GM12878 (cell line): Measurements from ENCODE around the gene LIN54. TPM values are rescaled to one million over a fixed set of nuclear protein-coding genes. Genes with fewer than 3 reads are reported as not detected.

Experiments
- CBX5 ChIP-seq: sonication (generic); IDR thresholded peaks from 2 replicates; pipeline ENCODE4 v1.6.1; 2016; ENCODE audit warnings: low read depth, moderate library complexity, mild to moderate bottlenecking, inconsistent platforms
- FOS ChIP-seq: IDR thresholded peaks from 3 replicates; pipeline ENCODE4 v1.6.1; 2011; ENCODE audit warnings: borderline replicate concordance; ENCODE audit not compliant: insufficient read length; ENCODE audit errors: extremely low read depth
- HCFC1 ChIP-seq: fragments of 150-350 bp; IDR thresholded peaks from 2 replicates; pipeline ENCODE4 v1.6.1; 2014; ENCODE audit warnings: low read length
- HDAC6 ChIP-seq: fragments of 200-600 bp; sonication (generic); IDR thresholded peaks from one replicate; pipeline ENCODE4 v1.8.0; 2017; ENCODE audit warnings: antibody characterized with exemption; ENCODE audit not compliant: unreplicated experiment
- IKZF1 ChIP-seq: fragments of 450-650 bp; conservative IDR thresholded peaks from 2 replicates; pipeline ENCODE4 v1.6.1; 2017; ENCODE audit warnings: antibody characterized with exemption, mild to moderate bottlenecking
- JUNB ChIP-seq: IDR thresholded peaks from 2 replicates; pipeline ENCODE4 v1.6.1; 2016; ENCODE audit warnings: antibody characterized with exemption, mild to moderate bottlenecking
- JUND ChIP-seq: IDR thresholded peaks from 2 replicates; pipeline ENCODE4 v1.6.1; 2012; ENCODE audit warnings: low read depth, mild to moderate bottlenecking, low read length, improper control_type of control experiment, moderate library complexity
- MEF2A ChIP-seq: IDR thresholded peaks from 2 replicates; pipeline ENCODE4 v1.6.1; 2011; ENCODE audit warnings: low read depth, mild to moderate bottlenecking, low read length, moderate library complexity; ENCODE audit not compliant: insufficient read depth
- MYB ChIP-seq: fragments of 150-350 bp; IDR thresholded peaks from 2 replicates; pipeline ENCODE4 v1.6.1; 2014; ENCODE audit warnings: mild to moderate bottlenecking, low read depth, low read length, borderline replicate concordance
- NFIC ChIP-seq: IDR thresholded peaks from 2 replicates; pipeline ENCODE4 v1.6.1; 2012; ENCODE audit warnings: low read depth, mild to moderate bottlenecking, inconsistent platforms, low read length, moderate library complexity
- NFYA ChIP-seq: IDR thresholded peaks from 2 replicates; pipeline ENCODE4 v1.6.1; 2011; ENCODE audit warnings: low read depth, mild to moderate bottlenecking, low read length, improper control_type of control experiment, borderline replicate concordance
- RELA ChIP-seq: fragments of 450-650 bp; IDR thresholded peaks from 2 replicates; pipeline ENCODE4 v1.8.0; 2014; ENCODE audit warnings: borderline replicate concordance; ENCODE audit not compliant: partially characterized antibody
- RUNX3 ChIP-seq: IDR thresholded peaks from 2 replicates; pipeline ENCODE4 v1.6.1; 2012; ENCODE audit warnings: low read length, inconsistent platforms
- SMARCA5 ChIP-seq: fragments of 450-650 bp; IDR thresholded peaks from 2 replicates; pipeline ENCODE4 v1.6.1; 2017; ENCODE audit warnings: mild to moderate bottlenecking
- SUZ12 ChIP-seq: fragments of 200-600 bp; sonication (generic); IDR thresholded peaks from one replicate; pipeline ENCODE4 v1.6.1; 2018; ENCODE audit warnings: antibody characterized with exemption, mild to moderate bottlenecking; ENCODE audit not compliant: unreplicated experiment
- ZNF384 ChIP-seq: IDR thresholded peaks from 2 replicates; pipeline ENCODE4 v1.6.1; 2012; ENCODE audit warnings: low read depth, mild to moderate bottlenecking, low read length, improper control_type of control experiment, borderline replicate concordance
- polyA plus RNA-seq, 11 experiments: library from polyadenylated mRNA; depleted of rRNA in 4 of 11; unstranded in 6 of 11; stranded (reverse) in 5 of 11; fragments of >200 nt; fragmentation: Nextera tagmentation in 4 of 11; fragmentation: Illumina TruSeq in 1 of 11; extraction: Ambion mirVana in 4 of 11; extraction: Trizol in 1 of 11; gene quantifications; 1 replicate in 1 of 11; 2 replicates in 10 of 11; pipeline versions ENCODE4 v1.2.1 to v1.2.3, GENCODE V29; 2011 to 2016; ENCODE audit warnings: inconsistent platforms in 2 of 11, missing spikeins in 2 of 11, low read depth in 1 of 11
- total RNA-seq, 4 experiments: library from RNA; depleted of rRNA in 3 of 4; stranded (reverse); fragments of >200 nt in 3 of 4; fragmentation: Illumina TruSeq in 1 of 4; extraction: Trizol in 1 of 4; gene quantifications; 2 replicates each; pipeline versions ENCODE4 v1.2.1 to v1.2.3, GENCODE V29; 2013 to 2021
- TF ChIP-seq, protein P1 (sequence below): fragments of 450-650 bp; IDR thresholded peaks from 2 replicates; pipeline ENCODE4 v1.6.1; 2017; ENCODE audit warnings: mild to moderate bottlenecking
- TF ChIP-seq, protein P2 (sequence below): IDR thresholded peaks from 2 replicates; pipeline ENCODE4 v1.6.1; 2011; ENCODE audit warnings: borderline replicate concordance, low read depth, mild to moderate bottlenecking, moderate library complexity, low read length; ENCODE audit not compliant: insufficient read depth, poor library complexity, severe bottlenecking
- TF ChIP-seq, protein P3 (sequence below): IDR thresholded peaks from 2 replicates; pipeline ENCODE4 v1.6.1; 2012; ENCODE audit warnings: low read depth, low read length, improper control_type of control experiment
- TF ChIP-seq, protein P4 (sequence below): IDR thresholded peaks from 2 replicates; pipeline ENCODE4 v1.6.1; 2012; ENCODE audit warnings: low read length, inconsistent platforms
- TF ChIP-seq, protein P5 (sequence below): fragments of 450-650 bp; IDR thresholded peaks from 2 replicates; pipeline ENCODE4 v1.6.1; 2017; ENCODE audit warnings: low read depth, mild to moderate bottlenecking, moderate library complexity

The LIN54 gene
- total and polyA plus RNA-seq, 10 of the 15 experiments (the other 5 are each of a cell fraction or from before 2014, with no cell fraction given), result 1.5 to 20.4 (median 12.2) TPM

DNA sequence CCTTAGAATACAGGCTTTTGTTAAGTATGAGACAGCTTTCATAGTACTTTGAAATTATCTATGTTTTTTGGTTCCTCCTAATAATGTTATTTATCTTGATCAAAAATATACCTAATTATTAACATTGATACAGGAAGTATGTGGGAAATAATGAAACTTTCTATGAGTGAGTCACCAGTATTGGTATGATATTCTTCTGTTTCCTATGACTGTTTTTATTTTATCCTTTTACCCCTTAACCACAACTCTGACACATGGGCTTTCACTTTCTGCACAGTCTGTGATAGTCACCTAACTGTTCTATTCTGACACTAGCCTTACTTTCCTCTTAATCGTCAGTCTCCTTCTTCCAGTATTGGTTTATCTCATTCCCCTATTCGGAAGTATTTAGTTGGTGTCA, 105.4 kb downstream of the LIN54 start (continued):
- TF ChIP-seq RELA (no peak), FOS (no peak), SUZ12 (no peak), JUND (peak; percentile 75; the same call in 1 of the 2 replicates), MEF2A (peak; percentile 90), NFYA (no peak), SMARCA5 (no peak), ZNF384 (no peak), JUNB (peak; percentile 98), MYB (no peak), HCFC1 (no peak), HDAC6 (no peak), RUNX3 (peak; percentile 99), IKZF1 (peak; percentile 79), CBX5 (0 out of 2 replicates have a peak, but pooled peaks have one; percentile 72), NFIC (peak; percentile 99)
- TF ChIP-seq, protein P1, sequence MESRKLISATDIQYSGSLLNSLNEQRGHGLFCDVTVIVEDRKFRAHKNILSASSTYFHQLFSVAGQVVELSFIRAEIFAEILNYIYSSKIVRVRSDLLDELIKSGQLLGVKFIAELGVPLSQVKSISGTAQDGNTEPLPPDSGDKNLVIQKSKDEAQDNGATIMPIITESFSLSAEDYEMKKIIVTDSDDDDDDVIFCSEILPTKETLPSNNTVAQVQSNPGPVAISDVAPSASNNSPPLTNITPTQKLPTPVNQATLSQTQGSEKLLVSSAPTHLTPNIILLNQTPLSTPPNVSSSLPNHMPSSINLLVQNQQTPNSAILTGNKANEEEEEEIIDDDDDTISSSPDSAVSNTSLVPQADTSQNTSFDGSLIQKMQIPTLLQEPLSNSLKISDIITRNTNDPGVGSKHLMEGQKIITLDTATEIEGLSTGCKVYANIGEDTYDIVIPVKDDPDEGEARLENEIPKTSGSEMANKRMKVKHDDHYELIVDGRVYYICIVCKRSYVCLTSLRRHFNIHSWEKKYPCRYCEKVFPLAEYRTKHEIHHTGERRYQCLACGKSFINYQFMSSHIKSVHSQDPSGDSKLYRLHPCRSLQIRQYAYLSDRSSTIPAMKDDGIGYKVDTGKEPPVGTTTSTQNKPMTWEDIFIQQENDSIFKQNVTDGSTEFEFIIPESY, result no peak
- TF ChIP-seq, protein P2, sequence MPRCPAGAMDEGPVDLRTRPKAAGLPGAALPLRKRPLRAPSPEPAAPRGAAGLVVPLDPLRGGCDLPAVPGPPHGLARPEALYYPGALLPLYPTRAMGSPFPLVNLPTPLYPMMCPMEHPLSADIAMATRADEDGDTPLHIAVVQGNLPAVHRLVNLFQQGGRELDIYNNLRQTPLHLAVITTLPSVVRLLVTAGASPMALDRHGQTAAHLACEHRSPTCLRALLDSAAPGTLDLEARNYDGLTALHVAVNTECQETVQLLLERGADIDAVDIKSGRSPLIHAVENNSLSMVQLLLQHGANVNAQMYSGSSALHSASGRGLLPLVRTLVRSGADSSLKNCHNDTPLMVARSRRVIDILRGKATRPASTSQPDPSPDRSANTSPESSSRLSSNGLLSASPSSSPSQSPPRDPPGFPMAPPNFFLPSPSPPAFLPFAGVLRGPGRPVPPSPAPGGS, result peak; percentile 67
- TF ChIP-seq, protein P3, sequence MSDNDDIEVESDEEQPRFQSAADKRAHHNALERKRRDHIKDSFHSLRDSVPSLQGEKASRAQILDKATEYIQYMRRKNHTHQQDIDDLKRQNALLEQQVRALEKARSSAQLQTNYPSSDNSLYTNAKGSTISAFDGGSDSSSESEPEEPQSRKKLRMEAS, result no peak
- TF ChIP-seq, protein P4, sequence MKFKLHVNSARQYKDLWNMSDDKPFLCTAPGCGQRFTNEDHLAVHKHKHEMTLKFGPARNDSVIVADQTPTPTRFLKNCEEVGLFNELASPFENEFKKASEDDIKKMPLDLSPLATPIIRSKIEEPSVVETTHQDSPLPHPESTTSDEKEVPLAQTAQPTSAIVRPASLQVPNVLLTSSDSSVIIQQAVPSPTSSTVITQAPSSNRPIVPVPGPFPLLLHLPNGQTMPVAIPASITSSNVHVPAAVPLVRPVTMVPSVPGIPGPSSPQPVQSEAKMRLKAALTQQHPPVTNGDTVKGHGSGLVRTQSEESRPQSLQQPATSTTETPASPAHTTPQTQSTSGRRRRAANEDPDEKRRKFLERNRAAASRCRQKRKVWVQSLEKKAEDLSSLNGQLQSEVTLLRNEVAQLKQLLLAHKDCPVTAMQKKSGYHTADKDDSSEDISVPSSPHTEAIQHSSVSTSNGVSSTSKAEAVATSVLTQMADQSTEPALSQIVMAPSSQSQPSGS, result peak; percentile 97
- TF ChIP-seq, protein P5, sequence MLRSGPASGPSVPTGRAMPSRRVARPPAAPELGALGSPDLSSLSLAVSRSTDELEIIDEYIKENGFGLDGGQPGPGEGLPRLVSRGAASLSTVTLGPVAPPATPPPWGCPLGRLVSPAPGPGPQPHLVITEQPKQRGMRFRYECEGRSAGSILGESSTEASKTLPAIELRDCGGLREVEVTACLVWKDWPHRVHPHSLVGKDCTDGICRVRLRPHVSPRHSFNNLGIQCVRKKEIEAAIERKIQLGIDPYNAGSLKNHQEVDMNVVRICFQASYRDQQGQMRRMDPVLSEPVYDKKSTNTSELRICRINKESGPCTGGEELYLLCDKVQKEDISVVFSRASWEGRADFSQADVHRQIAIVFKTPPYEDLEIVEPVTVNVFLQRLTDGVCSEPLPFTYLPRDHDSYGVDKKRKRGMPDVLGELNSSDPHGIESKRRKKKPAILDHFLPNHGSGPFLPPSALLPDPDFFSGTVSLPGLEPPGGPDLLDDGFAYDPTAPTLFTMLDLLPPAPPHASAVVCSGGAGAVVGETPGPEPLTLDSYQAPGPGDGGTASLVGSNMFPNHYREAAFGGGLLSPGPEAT, result peak; percentile 74
